Stimulated activated CD8-positive, alpha-beta memory T cell treated with anti-CD3 and anti-CD28 coated beads, Interleukin-12 subunit alpha, Interleukin-12 subunit beta, amount 100 ng/mL, for 24 hours (primary cell): ENCODE data around the gene GRIFIN.

ENCODE experiments used
- DNase-seq: peaks from one replicate; pipeline ENCODE4 v3.0.0-alpha.2; 2020; ENCODE audit errors: extremely low read depth

GRIFIN gene

DNA sequence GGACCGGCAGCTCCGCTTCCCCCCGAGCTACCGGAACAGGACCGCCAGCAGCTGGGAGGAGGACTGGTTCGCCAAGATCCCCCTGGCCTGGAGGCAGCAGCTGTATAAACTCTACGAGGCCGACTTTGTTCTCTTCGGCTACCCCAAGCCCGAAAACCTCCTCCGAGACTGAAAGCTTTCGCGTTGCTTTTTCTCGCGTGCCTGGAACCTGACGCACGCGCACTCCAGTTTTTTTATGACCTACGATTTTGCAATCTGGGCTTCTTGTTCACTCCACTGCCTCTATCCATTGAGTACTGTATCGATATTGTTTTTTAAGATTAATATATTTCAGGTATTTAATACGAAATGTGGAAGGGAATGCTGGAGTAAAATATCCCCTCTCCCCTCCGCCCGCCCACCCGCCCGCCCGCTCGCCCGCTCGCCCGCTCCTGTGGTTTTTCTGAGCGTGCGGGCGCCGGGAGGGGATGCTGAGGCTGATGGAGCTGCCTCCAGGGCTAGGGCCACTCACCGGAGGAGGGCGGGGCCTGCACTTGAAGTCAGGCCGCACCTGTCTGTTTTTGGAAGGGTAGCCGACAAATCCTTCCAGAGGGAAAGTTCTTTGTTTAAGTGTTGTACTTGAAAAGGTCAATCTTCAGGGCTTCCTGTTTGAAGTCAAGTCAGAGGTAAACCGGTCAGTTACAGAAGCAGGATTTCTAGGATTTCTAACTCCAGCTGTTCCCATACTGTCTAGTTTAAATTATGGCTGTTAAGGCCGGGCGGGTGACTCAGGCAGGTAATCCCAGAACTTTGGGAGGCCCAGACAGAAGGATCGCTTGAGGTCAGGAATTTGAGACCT, 42.3 kb downstream of the GRIFIN start:
- DNase-seq: no peak

- DNase-seq: no peak
Observed at GRCh38 chr7:2432910-2433712, 43.1 kb downstream of the GRIFIN start.

GRCh38 chr7:2431260-2431867, 44.8 kb downstream of the GRIFIN start:
- DNase-seq: no peak

- DNase-seq: no peak
Observed at GRCh38 chr7:2425749-2426148, 50.4 kb downstream of the GRIFIN start.
